B cell (primary cell): ENCODE measurements around the gene OLFM3. TPM values are rescaled to one million over a fixed set of nuclear protein-coding genes. Genes with fewer than 3 reads are reported as not detected.

Experiments
- ATAC-seq: fragments of 200-7000 bp; cut with Tn5 transposase; one replicate; pipeline ENCODE4 v1.10.0; 2021; ENCODE audit warnings: low read depth, mild to moderate bottlenecking, moderate number of reproducible peaks, moderate library complexity
- CTCF ChIA-PET: fragments of 350-600 bp; sonication (Branson Sonifier 250); formaldehyde crosslinking; loops from one replicate; lab custom pipeline; 2021; ENCODE audit warnings: antibody characterized with exemption, inconsistent platforms; lab: Charles Lee
- POLR2A ChIA-PET: fragments of 350-600 bp; sonication (Branson Sonifier 250); formaldehyde crosslinking; loops from one replicate; lab custom pipeline; 2021; ENCODE audit warnings: antibody characterized with exemption; lab: Charles Lee
- DNase-seq: peaks from one replicate; pipeline ENCODE4 v3.0.0; 2013
- H2AFZ ChIP-seq: 2 replicates; pipeline ENCODE4 v1.6.1; 2012; ENCODE audit warnings: mild to moderate bottlenecking, low read depth, low read length; ENCODE audit not compliant: insufficient read depth, poor library complexity, severe bottlenecking
- H3K27ac ChIP-seq, 2 donors: 1 replicate in 1 of 2; 2 replicates in 1 of 2; pipeline ENCODE4 v1.5.1; 2012 to 2013; ENCODE audit warnings: low read length in 2 of 2, mild to moderate bottlenecking in 2 of 2, moderate library complexity in 1 of 2
- H3K27me3 ChIP-seq, 4 experiments: fragments of 200-600 bp in 1 of 4; sonication (generic) in 1 of 4; replicated peaks in 1 of 4; 1 replicate in 2 of 4; 2 replicates in 2 of 4; pipeline versions ENCODE4 v1.6.1 to v1.7.0; 2013 to 2016; ENCODE audit warnings: low read length in 3 of 4, mild to moderate bottlenecking in 2 of 4, mixed read lengths in 1 of 4, moderate library complexity in 1 of 4; ENCODE audit not compliant: insufficient read depth in 4 of 4, control insufficient read depth in 3 of 4; ENCODE audit errors: control extremely low read depth in 1 of 4
- H3K36me3 ChIP-seq, 2 experiments: replicated peaks in 1 of 2; 1 replicate in 1 of 2; 2 replicates in 1 of 2; pipeline versions ENCODE4 v1.6.1 to v1.7.1; 2013; ENCODE audit warnings: low read length in 1 of 2; ENCODE audit not compliant: insufficient read depth in 2 of 2, control insufficient read depth in 1 of 2; ENCODE audit errors: control extremely low read depth in 1 of 2, extremely low read depth in 1 of 2
- H3K4me1 ChIP-seq, 2 donors: fragments of 200-600 bp in 1 of 2; sonication (generic) in 1 of 2; 1 replicate in 1 of 2; 2 replicates in 1 of 2; pipeline versions ENCODE4 v1.5.1 to v1.6.1; 2013 to 2017; ENCODE audit warnings: low read length in 2 of 2; ENCODE audit not compliant: control insufficient read depth in 2 of 2, insufficient read depth in 2 of 2
- H3K4me2 ChIP-seq: replicated peaks from 2 replicates; pipeline ENCODE3; 2012; ENCODE audit warnings: mild to moderate bottlenecking, low read depth, low read length; ENCODE audit not compliant: poor library complexity, severe bottlenecking
- H3K4me3 ChIP-seq, 5 experiments: fragments of 200-600 bp in 1 of 5; sonication (generic) in 1 of 5; 1 replicate in 3 of 5; 2 replicates in 2 of 5; pipeline versions ENCODE4 v1.5.1 to v1.7.0; 2011 to 2016; ENCODE audit warnings: low read length in 4 of 5, mild to moderate bottlenecking in 4 of 5, low read depth in 2 of 5, control low read depth in 1 of 5, moderate library complexity in 1 of 5; ENCODE audit not compliant: insufficient read depth in 1 of 5; ENCODE audit errors: control extremely low read depth in 1 of 5, extremely low read depth in 1 of 5
- H3K79me2 ChIP-seq: fragments of 200-600 bp; sonication (generic); one replicate; pipeline ENCODE4 v1.6.0; 2016; ENCODE audit warnings: low read length; ENCODE audit not compliant: control insufficient read depth, insufficient read depth
- H3K9ac ChIP-seq: fragments of 200-600 bp; sonication (generic); 2 replicates; pipeline ENCODE4 v1.6.1; 2017; ENCODE audit warnings: mild to moderate bottlenecking, low read length, moderate library complexity
- H3K9me3 ChIP-seq, 3 donors: one replicate each; pipeline versions ENCODE4 v1.6.1 to v1.7.1; 2013; ENCODE audit warnings: low read length in 2 of 3; ENCODE audit not compliant: control insufficient read depth in 2 of 3, insufficient read depth in 1 of 3; ENCODE audit errors: control extremely low read depth in 1 of 3
- H4K20me1 ChIP-seq: 2 replicates; pipeline ENCODE4 v1.6.0; 2012; ENCODE audit warnings: mild to moderate bottlenecking, low read length; ENCODE audit not compliant: insufficient read depth, control insufficient read depth, poor library complexity, severe bottlenecking
- H3K27ac Mint-ChIP-seq: one replicate; pipeline ENCODE4 v1.8.0; 2021; ENCODE audit warnings: mixed read lengths
- H3K27me3 Mint-ChIP-seq: one replicate; pipeline ENCODE4 v1.8.0; 2021; ENCODE audit warnings: mixed read lengths
- H3K4me1 Mint-ChIP-seq: one replicate; pipeline ENCODE4 v1.8.0; 2021; ENCODE audit warnings: mixed read lengths
- H3K4me3 Mint-ChIP-seq: one replicate; pipeline ENCODE4 v1.8.0; 2021; ENCODE audit warnings: mixed read lengths
- H3K9me3 Mint-ChIP-seq: one replicate; pipeline ENCODE4 v1.8.0; 2022; ENCODE audit warnings: mixed read lengths; ENCODE audit not compliant: insufficient read depth
- EZH2 ChIP-seq: IDR thresholded peaks from 2 replicates; pipeline ENCODE4 v1.6.1; 2012; ENCODE audit warnings: borderline replicate concordance, low read depth, mild to moderate bottlenecking, moderate library complexity, low read length; ENCODE audit not compliant: insufficient read depth, poor library complexity, severe bottlenecking
- WGBS: methylation state at CpG from one replicate; pipeline ENCODE4 v1.1.5; 2013; ENCODE audit warnings: missing lambda C conversion rate; ENCODE audit not compliant: insufficient coverage; 5-methylcytosine and 5-hydroxymethylcytosine counted together
- intact Hi-C: fragments of 100-400 bp; cut with micrococcal nuclease; formaldehyde crosslinking; loops from one replicate; pipeline ENCODE4 v1.10.0; 2022
- polyA plus RNA-seq: library from polyadenylated mRNA; depleted of rRNA; stranded (reverse); fragments of >200 nt; gene quantifications from 2 replicates; pipeline ENCODE4 v1.2.3, GENCODE V29; 2012
- total RNA-seq, 2 donors: library from RNA; stranded (reverse); fragments of 120-200 nt in 1 of 2; gene quantifications; 1 replicate in 1 of 2; 2 replicates in 1 of 2; pipeline versions ENCODE4 v1.2.3 to v1.2.4, GENCODE V29; 2013 to 2022
- TF ChIP-seq, protein P1 (sequence below): fragments of 200-600 bp; IDR thresholded peaks from one replicate; pipeline ENCODE4 v1.8.0; 2022; ENCODE audit warnings: antibody characterized with exemption, mild to moderate bottlenecking

OLFM3 gene
- total and polyA plus RNA-seq, 2 donors (not counting 1 experiment from before 2014, with no cell fraction given): not detected

- no peaks in the 10 kb centered on the region for H3K4me1 ChIP-seq
- ChIA-PET POLR2A (no interaction called here), CTCF (no interaction called here)
- Mint-ChIP-seq H3K27me3 (no peaks in the 10 kb centered on the region), H3K9me3 (peaks cover 2% of the 10 kb centered on the region), H3K27ac (no peak overlapping the region), H3K4me3 (no peak overlapping the region), H3K4me1 (no peaks in the 10 kb centered on the region)
- no CpG with 5 or more reads among the region's 3 CpGs for WGBS
- H2AFZ ChIP-seq: no peak overlapping the region
- DNase-seq: no peak
- no peak overlapping the region for H3K4me2 ChIP-seq
- no peaks in the 10 kb centered on the region for H3K27me3 ChIP-seq
- no peaks in the 10 kb centered on the region for H3K36me3 ChIP-seq
- no peaks in the 10 kb centered on the region for H4K20me1 ChIP-seq
- H3K9me3 ChIP-seq: no peaks in the 10 kb centered on the region
- no peaks in the 10 kb centered on the region for H3K79me2 ChIP-seq
- H3K9ac ChIP-seq: no peak overlapping the region
- no peak for ATAC-seq
- no peak overlapping the region for H3K4me3 ChIP-seq
- intact Hi-C loops: no loop called here
- no peak for TF ChIP-seq EZH2
- TF ChIP-seq, protein P1, sequence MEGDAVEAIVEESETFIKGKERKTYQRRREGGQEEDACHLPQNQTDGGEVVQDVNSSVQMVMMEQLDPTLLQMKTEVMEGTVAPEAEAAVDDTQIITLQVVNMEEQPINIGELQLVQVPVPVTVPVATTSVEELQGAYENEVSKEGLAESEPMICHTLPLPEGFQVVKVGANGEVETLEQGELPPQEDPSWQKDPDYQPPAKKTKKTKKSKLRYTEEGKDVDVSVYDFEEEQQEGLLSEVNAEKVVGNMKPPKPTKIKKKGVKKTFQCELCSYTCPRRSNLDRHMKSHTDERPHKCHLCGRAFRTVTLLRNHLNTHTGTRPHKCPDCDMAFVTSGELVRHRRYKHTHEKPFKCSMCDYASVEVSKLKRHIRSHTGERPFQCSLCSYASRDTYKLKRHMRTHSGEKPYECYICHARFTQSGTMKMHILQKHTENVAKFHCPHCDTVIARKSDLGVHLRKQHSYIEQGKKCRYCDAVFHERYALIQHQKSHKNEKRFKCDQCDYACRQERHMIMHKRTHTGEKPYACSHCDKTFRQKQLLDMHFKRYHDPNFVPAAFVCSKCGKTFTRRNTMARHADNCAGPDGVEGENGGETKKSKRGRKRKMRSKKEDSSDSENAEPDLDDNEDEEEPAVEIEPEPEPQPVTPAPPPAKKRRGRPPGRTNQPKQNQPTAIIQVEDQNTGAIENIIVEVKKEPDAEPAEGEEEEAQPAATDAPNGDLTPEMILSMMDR: no peak
- no peak overlapping the region for H3K27ac ChIP-seq
Measured at GRCh38 chr1:101942516-101943193, 54.1 kb downstream of the OLFM3 start.

- Histone ChIP-seq H3K79me2 (no peaks in the 10 kb centered on the region), H3K9ac (no peak overlapping the region), H3K36me3 (no peaks in the 10 kb centered on the region), H3K4me1 (no peaks in the 10 kb centered on the region), H3K4me3 (no peak overlapping the region), H3K27ac (no peak overlapping the region), H3K4me2 (no peak overlapping the region), H2AFZ (no peak overlapping the region), H4K20me1 (no peaks in the 10 kb centered on the region), H3K9me3 (no peaks in the 10 kb centered on the region), H3K27me3 (no peaks in the 10 kb centered on the region)
- CTCF ChIA-PET: no interaction called here
- intact Hi-C loops: no loop called here
- H3K27me3 Mint-ChIP-seq: no peaks in the 10 kb centered on the region
- no peak for ATAC-seq
- POLR2A ChIA-PET: no interaction called here
- no CpG with 5 or more reads among the region's 1 CpG for WGBS
- no peak for TF ChIP-seq EZH2
- TF ChIP-seq, protein P1: no peak
- no peak overlapping the region for H3K4me3 Mint-ChIP-seq
- DNase-seq: no peak
- no peak overlapping the region for H3K27ac Mint-ChIP-seq
- H3K9me3 Mint-ChIP-seq: peaks cover 2% of the 10 kb centered on the region
- H3K4me1 Mint-ChIP-seq: no peaks in the 10 kb centered on the region
Measured at GRCh38 chr1:101938681-101939080, 58.0 kb downstream of the OLFM3 start.
